Right atrium auricular region (tissue), 2 donors: ENCODE measurements around the gene FAM234B. TPM values are rescaled to one million over a fixed set of nuclear protein-coding genes. Genes with fewer than 3 reads are reported as not detected.
"Not testable (repeated sequence)": the region's sequence is repeated elsewhere in the genome, so short reads cannot be mapped to it uniquely, and the experiment has no call there.

Experiments used
- DNase-seq: peaks from one replicate; pipeline ENCODE4 v3.0.0-alpha.2; 2019; ENCODE audit warnings: low spot score
- H3K27ac ChIP-seq, 2 donors: fragments of 200-600 bp; sonication (generic); 1 replicate in 1 of 2; 2 replicates in 1 of 2; pipeline ENCODE4 v1.5.1; 2016 to 2019
- H3K27me3 ChIP-seq, 2 donors: fragments of 200-600 bp; sonication (generic); one replicate each; pipeline versions ENCODE4 v1.5.1 to v1.6.0; 2017 to 2019
- H3K36me3 ChIP-seq: fragments of 200-600 bp; sonication (generic); one replicate; pipeline ENCODE4 v1.5.1; 2016
- H3K4me1 ChIP-seq, 2 donors: fragments of 200-600 bp; sonication (generic); one replicate each; pipeline versions ENCODE4 v1.5.1 to v1.6.0; 2017 to 2019
- H3K4me3 ChIP-seq, 2 donors: fragments of 200-600 bp; sonication (generic); 1 replicate in 1 of 2; 2 replicates in 1 of 2; pipeline ENCODE4 v1.5.1; 2017 to 2019; ENCODE audit warnings: mild to moderate bottlenecking in 1 of 2, moderate library complexity in 1 of 2
- H3K9me3 ChIP-seq, 2 donors: fragments of 200-600 bp; sonication (generic); one replicate each; pipeline ENCODE4 v1.5.1; 2019
- total RNA-seq, 2 donors: library from RNA; depleted of rRNA; stranded (reverse); fragments of >200 nt; gene quantifications; one replicate each; pipeline ENCODE4 v1.1.0, GENCODE V29; 2016
- TF ChIP-seq, protein P1 (sequence below), 2 donors: fragments of 200-600 bp; sonication (generic); IDR thresholded peaks; one replicate each; pipeline ENCODE4 v1.5.1; 2019; ENCODE audit warnings: antibody characterized with exemption in 2 of 2

FAM234B gene
- total RNA-seq, 2 donors from 2014 or later, result 1.7 to 4.6 TPM

DNA sequence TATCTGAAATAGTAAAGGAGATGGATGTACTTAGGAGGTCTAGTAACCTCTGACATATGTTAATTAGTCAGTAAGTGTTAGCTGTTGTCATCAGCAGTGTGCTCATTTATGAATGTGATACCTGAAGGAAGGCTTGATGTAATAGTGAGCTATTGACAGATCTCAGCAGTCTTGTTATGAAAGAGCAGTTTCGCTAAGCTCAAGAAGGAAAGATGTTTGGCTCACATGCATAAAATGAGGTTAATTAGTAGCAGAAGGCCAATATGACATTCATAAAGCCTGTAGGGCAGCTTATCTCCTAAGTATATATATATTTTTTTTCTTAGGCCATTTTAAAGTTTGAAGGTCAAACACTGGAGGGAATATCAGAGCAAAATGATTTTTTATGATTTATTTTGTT, 2.8 kb downstream of the FAM234B start:
- TF ChIP-seq, protein P1, sequence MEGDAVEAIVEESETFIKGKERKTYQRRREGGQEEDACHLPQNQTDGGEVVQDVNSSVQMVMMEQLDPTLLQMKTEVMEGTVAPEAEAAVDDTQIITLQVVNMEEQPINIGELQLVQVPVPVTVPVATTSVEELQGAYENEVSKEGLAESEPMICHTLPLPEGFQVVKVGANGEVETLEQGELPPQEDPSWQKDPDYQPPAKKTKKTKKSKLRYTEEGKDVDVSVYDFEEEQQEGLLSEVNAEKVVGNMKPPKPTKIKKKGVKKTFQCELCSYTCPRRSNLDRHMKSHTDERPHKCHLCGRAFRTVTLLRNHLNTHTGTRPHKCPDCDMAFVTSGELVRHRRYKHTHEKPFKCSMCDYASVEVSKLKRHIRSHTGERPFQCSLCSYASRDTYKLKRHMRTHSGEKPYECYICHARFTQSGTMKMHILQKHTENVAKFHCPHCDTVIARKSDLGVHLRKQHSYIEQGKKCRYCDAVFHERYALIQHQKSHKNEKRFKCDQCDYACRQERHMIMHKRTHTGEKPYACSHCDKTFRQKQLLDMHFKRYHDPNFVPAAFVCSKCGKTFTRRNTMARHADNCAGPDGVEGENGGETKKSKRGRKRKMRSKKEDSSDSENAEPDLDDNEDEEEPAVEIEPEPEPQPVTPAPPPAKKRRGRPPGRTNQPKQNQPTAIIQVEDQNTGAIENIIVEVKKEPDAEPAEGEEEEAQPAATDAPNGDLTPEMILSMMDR (IDR thresholded peaks at IDR 0.05), result no peak
- Histone ChIP-seq H3K36me3 (no peaks in the 10 kb centered on the region), H3K27me3 (no peaks in the 10 kb centered on the region), H3K4me1 (peaks cover 0 to 10% of the 10 kb centered on the region in 2 donors), H3K9me3 (no peaks in the 10 kb centered on the region), H3K4me3 (no peak overlapping the region), H3K27ac (no peak overlapping the region)
- DNase-seq, result no peak

DNA sequence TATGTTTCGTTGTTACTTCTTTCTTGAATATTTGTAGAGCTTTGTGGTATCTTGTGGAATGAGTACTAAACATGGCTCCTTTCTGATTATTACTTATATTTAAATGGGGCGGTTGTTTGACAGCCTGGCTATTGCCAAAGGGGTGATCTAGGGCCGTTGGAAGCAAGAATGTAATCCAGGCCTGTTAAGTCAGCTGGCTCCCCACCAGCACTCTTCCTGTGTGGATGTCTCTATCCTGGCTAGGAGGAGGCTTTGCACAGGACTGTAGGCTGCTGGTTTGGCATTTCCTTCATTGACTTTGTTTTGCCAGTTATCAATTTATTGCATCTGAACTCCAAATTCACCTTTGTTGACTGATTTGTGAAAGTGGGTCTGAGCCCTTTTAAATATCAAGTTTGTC, 5.6 kb downstream of the FAM234B start:
- DNase-seq, result no peak

DNA sequence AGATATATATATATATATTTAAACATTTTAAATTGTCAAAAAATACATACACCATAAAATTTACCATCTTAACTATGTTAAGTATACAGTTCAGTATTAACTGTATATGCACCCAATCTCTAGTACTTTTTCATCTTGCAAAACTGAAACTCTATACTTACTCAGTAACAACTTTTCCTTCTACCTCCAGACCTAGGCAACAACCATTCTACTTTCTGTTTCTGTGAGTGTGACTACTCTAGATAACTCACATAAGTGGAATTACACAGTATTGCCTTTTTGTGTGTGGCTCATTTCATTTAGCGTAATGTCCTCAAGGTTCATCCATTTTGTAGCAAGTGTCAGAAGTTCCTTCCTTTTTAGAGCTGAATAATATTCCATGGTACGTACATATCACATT, 8.2 kb downstream of the FAM234B start:
- Histone ChIP-seq H3K4me3 (no peak overlapping the region), H3K36me3 (no peaks in the 10 kb centered on the region), H3K27ac (no peak overlapping the region), H3K4me1 (no peaks in the 10 kb centered on the region), H3K9me3 (peaks cover 0 to 6% of the 10 kb centered on the region in 2 donors), H3K27me3 (no peaks in the 10 kb centered on the region)
- DNase-seq, result no peak
- TF ChIP-seq, protein P1 (IDR thresholded peaks at IDR 0.05), result no peak

More for the DNA sequence above, 5.6 kb downstream of the FAM234B start:
- Histone ChIP-seq H3K9me3 (peaks cover 0 to 6% of the 10 kb centered on the region in 2 donors), H3K27ac (no peak overlapping the region), H3K27me3 (no peaks in the 10 kb centered on the region), H3K36me3 (no peaks in the 10 kb centered on the region), H3K4me3 (no peak overlapping the region), H3K4me1 (peaks cover 0 to 3% of the 10 kb centered on the region in 2 donors)
- TF ChIP-seq, protein P1 (IDR thresholded peaks at IDR 0.05), result no peak

DNA sequence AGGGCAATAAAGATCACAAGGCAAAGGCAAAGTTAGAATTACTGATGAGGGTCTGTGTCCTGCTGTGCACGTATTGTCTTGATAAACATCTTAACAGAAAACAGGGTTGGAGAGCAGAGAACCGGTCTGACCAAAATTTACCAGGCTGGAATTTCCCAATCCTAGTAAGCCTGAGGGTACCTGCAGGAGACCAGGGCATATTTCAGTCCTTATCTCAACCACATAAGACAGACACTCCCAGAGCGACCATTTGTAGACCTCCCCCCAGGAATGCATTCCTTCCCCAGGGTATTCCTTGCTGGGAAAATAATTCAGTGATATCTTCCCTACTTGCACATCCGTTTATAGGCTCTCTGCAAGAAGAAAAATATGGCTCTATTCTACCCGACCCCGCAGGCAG, 9.4 kb downstream of the FAM234B start:
- H3K4me1 ChIP-seq, H3K27me3 ChIP-seq, H3K9me3 ChIP-seq, H3K36me3 ChIP-seq, H3K4me3 ChIP-seq, H3K27ac ChIP-seq, DNase-seq: not testable (repeated sequence)

DNA sequence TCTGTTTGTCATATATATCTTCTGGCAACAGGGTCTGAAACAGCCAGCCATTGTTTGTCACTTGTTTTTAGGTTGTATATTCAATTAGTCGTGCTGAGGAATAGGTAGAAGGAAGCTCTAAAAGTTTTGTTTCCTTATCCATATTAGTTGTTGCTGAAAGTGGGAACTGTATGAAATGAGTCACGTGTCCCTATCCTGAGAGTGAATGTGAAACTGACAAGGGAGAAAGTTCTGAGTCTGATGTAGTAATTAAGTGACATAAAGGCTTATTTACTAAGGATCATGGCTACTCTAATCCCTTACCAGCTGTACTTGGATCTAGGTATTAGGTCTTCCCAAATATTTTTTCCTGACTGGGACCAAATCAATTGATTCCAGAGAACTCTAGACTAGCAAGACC, 16.4 kb downstream of the FAM234B start:
- no peaks in the 10 kb centered on the region for H3K27me3 ChIP-seq
- no peak overlapping the region for H3K27ac ChIP-seq
- peaks cover 22% of the 10 kb centered on the region for H3K36me3 ChIP-seq
- H3K4me1 ChIP-seq, result no peaks in the 10 kb centered on the region
- no peaks in the 10 kb centered on the region for H3K9me3 ChIP-seq
- TF ChIP-seq, protein P1 (IDR thresholded peaks at IDR 0.05), result no peak
- H3K4me3 ChIP-seq, result no peak overlapping the region
- DNase-seq, result no peak

DNA sequence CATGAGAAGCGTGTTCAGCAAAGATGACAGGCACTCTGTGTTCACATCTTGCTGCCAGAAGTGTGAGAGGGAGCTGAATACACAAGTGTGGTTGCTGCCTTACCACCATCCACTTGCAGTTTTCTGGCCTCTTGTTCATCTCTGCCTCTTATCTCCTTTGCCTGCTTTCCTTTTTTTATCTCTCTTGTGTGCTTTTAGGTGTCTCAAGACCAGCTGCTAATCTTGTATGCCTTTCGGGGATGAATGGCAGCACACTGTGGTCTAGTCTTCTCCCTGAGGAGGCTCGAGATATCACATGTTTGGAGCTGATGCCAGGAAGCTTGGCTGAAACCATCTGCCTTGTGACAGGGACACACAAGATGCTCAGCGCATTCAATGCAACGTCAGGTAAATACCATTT, 17.2 kb downstream of the FAM234B start:
- Histone ChIP-seq H3K9me3 (no peaks in the 10 kb centered on the region), H3K27ac (no peak overlapping the region), H3K36me3 (peaks cover 24% of the 10 kb centered on the region), H3K4me1 (no peaks in the 10 kb centered on the region), H3K4me3 (no peak overlapping the region), H3K27me3 (no peaks in the 10 kb centered on the region)
- DNase-seq, result no peak
- TF ChIP-seq, protein P1 (IDR thresholded peaks at IDR 0.05), result no peak
